HG02973 (cell line): ENCODE measurements around the gene DYNC1I1.

ENCODE experiments used
- ATAC-seq: cut with Tn5 transposase; IDR thresholded peaks from one replicate; pipeline ENCODE4 v1.9.1; 2021; ENCODE audit warnings: moderate library complexity; ENCODE audit not compliant: unreplicated experiment

The DYNC1I1 gene

DNA sequence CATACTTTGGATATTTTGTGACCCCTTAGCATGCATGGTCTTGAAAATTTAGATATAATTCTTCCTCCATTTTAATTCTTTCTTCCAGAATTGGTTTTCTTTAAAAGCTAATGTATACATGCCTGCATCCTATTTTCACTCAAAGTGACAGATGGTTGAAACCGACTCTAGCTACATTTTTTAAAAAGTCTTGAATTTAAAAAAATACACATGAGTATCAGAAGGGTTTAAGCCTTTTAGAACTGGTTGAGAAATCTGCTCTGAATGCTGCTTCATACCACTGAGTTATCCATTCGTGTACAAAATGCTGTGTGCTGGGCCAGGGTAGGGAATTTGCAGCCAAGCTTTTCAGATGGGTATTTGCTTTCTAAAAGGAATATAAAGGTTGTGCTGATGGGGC is 16.5 kb downstream of the DYNC1I1 start:
- no peak for ATAC-seq

DNA sequence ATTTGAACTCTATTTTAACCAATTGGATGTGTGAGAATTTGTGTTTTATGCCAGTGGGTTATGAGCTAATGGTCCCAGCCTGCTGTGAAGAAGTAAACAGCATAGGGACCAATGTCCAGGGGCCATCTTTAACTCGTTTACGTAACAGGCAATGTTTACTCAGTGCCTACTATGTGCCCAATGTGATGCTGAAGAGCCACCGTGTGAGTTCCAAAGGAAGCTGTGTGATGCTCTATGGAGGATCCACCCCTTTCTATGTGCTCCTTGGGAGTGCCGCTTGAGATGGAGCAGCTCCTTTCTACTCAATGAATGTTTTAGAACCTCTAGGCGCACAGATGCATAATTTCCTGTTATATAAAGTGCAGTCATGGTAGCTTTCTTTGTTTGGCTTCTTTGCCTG is 21.3 kb downstream of the DYNC1I1 start:
- ATAC-seq: no peak

DNA sequence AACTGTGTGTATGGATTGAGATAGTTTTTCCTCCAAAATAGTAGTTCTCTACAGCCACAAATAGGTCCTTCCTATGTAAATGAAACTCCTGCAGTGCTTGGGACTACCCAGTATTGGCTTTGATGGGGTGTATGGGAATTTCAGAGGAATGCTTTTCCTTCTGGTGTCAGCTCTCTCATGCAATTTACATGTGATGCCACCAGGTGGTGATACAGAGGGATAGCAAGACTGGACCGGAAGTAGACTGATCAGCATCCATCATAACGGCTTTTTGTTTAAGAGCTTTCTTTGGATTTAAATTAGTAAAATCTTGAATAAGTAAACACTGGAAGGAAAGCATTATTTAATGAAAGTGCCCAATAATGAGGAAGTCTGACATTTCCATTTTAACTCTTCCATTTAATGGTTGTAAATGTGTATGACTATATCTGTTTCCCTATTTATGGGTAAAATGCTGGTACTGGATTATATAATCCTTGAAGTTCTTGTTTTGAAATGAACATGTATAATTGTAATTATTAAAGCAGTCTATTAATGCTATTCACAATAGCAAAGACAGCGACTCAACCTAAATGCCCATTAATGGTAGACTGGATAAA is 22.7 kb downstream of the DYNC1I1 start:
- ATAC-seq: no peak

DNA sequence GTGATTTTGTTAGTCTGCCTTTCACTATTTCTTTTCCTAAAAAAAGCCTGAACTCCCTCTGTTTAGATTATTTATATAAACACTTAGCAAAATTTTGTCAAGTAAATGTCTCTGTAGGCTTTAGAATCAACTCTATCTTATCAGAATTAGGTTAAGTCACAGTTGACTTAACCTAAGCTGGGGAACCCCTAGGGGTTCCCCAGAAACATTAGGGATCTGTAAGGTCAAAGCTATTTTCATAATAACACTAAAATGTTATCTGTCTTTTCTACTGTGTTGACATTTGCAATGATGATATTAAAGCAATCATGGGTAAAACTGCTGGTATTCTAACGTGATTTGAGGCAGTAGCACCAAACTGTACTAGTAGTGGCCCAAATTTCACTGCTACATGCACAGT is 24.3 kb downstream of the DYNC1I1 start:
- no peak for ATAC-seq

DNA sequence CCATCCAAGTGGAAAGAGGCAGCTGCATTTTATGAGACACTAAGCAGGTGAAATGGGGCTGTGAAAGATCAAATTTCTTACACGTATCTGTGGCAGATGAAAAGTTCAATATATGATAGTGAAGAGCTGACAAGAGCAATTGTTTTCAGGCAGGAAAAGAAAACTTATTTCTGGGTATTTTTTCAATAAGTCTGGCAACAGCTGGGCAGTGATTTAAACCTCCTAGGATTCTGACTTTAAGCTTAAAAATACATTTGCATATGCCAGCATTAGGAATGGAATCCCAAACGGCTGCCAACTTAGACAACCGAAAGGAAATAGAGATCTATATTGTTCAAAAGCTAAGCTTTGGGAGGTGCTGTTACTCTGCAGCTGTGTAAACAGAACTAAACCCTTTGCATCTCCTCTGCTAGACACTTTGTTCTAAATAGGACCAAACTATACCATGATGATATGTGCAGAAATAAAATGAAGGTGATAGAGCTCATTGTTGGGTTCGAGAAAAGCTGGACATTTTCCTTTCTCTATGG is 26.1 kb downstream of the DYNC1I1 start:
- ATAC-seq: no peak

DNA sequence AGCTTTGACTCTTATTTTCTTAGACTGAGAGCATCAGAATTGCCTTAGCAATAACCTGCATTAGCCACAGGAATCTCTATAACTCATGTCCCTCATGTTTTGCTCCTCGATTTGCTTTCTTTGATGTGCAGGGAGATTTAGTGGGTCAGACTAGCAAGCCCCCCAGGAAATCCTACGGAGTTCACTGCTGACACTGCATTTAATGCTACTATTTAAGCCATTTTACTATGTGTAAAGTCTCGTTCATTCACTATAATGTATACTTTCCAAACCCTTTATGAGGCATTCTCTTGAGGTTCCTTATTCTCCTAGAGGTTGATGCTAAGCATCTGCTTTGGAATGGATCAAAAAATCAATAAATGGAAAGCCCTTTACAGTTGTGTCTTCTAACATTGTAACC is 28.4 kb downstream of the DYNC1I1 start:
- ATAC-seq: no peak

DNA sequence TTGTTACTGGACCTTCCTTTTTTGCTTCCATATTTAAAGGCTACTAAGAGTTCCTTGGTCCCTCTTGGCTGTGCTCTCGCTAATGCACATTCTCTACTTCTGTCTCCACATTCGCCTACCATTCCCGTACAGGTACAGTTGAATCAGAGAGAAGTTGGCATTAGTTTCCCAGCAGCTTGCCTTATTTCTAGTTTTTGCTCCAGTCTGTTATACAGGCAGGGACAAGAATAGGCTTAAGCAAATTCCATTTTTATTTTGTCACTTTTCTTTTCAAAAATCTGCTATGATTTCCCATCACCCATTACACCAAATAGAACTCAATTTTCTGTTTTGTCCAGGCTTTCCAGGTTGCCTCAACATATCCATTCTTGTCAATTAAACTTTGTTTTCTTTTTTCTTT is 29.9 kb downstream of the DYNC1I1 start:
- ATAC-seq: no peak

DNA sequence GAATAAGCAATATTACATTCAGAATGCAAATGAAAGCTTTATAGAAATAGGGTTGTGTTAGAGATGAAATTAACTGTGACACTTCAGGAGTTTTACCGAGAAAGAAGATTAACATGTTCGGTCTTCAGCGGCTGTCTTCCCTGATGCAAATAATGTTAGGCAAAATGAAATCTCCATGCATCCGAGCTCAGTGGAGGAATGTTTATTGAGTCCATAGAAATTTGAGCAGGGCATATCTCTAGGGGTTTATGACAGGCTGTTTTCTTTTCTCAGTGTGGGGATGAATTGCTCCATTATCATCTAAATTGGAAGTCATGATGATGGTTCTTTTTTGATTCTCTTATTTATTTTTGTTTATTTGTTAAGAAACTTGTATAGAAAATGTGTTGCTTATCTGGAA is 31.7 kb downstream of the DYNC1I1 start:
- no peak for ATAC-seq

DNA sequence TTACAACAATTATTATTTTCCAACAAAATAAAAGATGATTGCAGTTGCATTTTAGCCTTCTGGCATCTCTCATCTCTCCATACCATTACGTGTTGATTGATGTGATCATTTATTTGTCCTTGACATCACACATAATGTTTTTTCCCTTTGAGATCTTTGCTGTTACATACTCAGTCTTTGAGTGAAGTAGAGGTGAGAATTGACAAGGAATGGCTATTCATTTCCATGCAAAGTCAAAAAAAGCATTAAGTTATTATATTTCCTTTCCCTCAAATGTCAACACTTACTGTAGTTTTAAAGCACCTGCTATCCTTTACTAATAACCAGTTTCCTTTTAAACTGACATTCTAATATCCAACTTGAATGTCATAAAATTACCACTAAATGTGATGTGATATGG is 33.6 kb downstream of the DYNC1I1 start:
- no peak for ATAC-seq

DNA sequence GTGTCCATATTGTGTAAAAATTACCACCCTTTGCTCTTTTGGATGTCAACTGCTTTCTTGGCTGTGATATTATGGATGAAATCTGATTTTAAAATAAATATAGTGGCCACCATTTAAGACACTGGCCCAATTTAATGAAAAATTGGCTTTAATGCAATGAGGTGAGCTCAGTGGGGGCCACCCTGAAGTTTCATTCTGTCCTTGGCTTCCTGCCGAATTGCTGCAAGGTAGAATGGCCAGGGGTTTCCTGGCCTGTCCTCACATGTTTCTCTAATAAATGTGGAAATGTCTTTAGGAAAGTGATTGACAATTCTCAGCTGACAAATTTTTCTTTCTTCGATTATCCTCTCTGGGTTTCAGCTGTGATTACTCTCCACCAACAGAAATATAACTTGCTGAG is 36.0 kb downstream of the DYNC1I1 start:
- no peak for ATAC-seq

DNA sequence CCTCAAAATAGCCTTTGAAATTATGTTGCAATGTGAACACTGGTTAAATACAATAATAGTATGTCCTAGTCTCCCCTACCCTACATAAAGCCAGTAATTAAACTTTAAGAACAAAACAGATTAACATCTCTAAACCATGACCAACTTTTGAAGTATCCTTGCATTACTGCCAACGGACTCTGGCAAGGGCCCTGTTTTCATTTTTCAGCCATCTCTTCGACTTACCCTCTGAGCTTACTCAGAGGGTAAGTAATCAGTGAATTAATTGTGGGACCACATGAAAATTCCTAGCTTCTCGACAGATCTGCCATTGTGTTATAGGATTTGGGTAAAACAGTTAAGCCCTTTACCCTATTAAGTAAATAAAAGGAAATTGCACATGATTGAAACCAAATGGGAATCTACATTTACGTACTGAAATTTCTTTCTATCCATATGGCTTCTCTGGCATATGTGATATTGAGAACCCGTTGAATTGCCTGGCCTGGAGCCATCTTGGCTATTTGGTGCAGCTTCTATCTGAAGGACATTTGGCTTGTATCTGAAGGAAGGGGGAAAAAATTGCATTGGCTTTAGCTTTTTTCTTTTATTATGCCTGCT is 39.6 kb downstream of the DYNC1I1 start:
- no peak for ATAC-seq

DNA sequence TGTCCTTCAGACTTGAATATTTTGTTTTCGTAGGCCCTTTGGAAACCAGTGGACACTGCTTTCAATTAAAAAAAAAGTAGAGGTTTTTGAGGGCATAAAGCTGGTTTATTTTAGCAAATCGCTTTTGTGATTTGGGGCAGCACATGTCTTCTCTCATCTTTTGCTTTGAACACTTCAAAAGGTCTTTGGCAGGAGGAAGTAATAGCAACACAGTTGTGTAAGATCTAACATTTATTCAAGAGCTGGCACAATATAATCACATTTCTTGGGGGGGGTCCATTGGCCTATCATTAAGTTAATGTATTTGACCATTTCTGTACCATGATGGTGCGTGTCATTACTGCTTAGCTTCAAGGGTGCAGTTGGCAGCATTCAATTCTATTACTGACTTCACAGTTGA is 42.4 kb downstream of the DYNC1I1 start:
- ATAC-seq: no peak

DNA sequence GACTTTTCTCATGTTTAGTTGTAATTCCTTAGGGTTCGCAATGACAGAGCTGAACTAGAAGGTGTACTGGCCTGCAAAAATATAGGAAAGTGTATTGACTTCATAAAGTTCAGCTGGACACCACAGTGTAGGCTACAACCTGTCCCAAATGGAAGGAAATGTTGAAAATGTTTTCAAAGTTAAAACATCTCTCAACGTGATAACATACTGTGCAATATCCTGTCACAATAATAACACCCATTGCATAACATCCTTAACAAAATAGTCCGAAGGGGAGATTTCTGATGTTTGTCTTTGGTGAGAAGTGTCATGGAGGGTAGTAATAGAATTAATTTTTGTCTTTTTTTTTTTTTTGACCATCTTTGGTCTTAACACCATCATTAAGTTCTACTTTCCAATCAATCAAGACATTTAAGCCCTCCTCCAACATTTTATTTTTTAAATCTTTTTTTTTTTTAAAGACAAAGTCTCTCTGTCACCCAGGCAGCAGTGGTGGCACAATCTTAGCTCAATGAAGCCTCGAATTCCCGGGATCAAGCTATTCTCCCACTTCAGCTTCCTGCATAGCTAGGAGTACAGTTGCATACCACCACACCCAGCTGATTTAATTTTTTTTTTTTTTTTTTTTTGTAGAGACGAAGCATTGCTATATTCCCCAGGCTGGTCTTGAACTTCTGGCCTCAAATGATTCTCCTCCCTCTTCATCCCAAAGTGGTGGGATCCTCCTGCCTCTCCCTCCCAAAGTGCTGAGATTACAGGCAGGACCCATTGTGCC is 45.7 kb downstream of the DYNC1I1 start:
- ATAC-seq: no peak

DNA sequence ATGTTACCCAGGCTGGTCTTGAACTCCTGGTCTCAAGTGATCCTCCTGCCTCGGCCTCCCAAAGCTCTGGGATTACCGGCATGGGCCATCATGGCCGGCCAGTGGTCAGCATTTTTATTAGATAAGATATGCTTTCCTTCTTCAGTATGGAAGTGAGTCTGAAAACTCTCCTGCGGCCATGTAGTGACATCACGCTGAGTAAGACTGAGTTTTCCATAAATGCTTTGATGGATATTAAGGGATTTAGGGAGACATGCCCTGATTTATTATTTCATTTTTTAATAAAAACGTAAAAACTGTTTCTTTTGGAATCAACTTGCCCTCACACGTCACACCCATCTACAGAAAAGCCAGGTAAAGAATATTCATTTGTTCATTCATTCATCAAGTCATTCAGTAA is 48.4 kb downstream of the DYNC1I1 start:
- ATAC-seq: no peak

DNA sequence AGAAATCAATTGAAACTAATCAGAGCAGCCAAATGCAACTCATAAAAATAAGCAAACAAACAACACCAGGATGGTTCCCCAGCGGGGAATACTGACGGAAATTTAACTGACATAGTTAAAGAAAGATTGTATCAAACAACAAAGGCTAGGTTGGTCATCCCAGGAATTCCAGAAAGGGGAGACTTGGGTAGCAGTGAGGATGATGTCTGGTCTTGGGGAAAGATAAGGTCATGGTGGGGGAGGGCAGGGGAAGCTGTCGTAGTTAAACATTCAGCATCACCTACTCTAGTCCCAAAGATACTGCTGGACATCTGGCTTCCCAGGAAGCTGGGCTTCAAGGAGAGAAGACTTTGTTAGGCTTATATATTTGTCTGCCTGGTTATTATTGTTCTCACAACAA is 50.4 kb downstream of the DYNC1I1 start:
- no peak for ATAC-seq

DNA sequence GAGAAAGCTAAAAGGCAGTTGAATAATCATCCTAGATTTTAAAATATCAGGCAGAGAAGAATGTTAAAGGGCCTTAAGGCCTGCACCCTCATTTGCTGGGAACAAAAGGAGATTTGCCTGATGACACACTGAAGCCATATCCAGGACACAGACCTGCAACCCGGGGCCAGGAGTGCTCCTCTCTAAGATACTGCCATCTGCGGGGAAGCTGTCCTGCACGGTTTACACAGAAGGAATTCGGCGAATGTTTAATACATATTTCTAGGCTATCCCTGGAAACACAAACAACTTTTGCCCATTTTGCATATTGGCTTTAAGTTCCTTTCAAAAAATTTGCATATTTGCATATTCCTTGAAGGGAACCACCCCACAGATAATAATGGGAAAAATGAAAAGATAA is 52.3 kb downstream of the DYNC1I1 start:
- no peak for ATAC-seq

DNA sequence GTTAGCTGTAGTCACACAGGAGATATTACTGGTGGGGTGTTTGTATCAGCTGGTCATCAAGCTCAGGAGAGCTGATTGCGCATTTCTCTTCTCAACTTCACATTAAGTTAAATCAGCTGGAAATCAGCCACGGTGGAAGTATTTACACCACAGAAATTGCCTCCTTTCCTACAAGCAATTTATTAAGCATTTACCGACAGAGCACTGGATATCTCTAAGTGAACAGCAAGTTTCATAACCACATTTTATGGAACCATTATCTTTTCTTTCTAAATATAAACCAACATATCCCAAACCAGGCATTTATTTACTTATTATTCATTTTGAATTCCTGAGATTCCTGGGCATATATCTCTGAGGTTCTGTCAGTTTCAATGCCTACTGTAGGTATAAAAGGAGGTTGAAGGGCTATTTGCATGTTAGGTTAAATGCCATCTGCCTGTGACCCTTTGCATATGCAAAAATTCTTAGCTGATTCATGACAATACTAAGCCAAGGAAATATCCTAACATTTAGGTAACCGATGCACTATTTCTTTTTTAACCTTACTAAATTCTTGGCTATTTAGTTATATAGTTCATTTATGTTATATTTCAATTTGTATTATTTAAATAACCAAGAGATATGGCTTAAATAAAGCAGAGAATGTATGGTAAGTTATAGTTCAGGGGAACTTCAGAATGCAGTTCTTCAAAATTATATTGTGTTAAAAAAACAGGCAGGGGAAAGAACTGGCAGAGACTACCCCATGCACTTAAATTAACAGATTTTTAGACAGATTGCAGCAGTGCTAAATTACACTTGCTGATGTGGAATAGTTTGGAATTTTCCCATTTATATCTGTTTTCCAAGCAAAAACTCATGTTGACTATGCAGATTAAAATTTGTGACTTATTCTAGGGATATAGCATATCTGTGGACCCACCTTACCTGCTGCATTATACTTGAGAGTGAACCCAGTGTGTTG is 56.8 kb downstream of the DYNC1I1 start:
- no peak for ATAC-seq

DNA sequence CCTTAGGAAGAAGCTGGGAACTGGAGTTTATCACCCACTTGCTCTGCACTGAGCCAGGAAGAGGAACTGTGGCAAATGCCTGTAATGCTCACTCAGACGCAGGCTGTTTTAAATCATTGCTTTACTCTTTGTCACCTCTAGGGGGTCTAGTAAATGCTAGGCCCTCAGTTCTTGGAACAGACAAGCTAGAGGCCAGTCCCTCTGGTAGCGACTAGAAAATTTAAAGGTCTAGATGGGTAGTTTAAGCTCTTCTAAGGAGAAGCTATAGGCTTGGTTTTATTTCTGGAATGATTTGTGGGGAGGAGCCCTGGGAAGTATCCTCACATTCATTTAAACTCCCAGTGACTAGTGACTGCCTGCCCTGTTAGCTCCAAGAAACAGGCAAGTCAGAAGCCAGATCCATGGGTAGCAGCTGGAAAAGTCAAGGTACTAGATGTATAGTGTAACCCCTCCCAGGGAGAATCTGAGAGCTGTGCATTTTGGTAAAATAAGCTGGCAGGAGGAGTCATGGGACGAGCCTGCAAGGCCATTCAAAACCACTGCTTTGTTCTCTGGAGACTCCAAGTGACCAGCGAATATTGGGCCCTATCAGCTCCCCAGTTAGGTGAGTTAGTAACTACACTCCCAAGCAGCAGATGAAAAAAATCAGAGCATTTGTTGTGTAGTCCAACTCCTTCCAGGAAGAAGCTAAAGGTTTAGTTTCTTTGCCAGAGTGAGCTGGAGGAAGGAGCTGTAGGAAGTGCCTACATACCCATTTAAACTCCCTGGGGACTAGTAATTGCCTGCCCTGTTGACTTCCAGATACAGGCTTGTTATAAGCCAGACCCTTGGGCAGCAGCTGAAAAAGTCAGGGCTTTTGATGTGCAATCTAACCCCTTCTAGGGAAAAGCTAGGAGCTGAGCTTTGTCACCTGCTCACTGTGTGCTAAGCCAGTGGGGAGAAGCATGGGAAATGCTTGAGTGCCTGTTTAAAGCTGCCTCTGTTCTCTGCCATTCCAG is 68.9 kb downstream of the DYNC1I1 start:
- ATAC-seq: peak; percentile 93

DNA sequence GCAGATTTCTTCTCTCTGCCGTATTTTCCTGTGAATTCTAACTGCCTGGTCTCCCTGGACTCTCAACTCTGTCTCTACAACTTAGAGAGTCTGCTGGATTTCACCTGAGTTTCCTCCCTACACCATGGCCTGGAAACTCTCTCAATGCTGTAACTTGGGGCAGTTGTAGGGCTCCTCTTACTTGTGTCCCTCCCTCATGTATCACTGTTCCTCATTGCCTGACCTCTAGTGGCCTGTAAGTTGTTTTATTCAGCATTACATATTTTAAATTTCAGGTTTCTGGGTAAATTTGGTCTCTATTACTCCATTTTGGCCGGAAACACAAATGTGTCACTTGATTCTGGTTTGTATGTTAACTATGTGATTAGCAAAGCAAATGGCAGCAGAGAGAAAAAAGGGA is 70.9 kb downstream of the DYNC1I1 start:
- ATAC-seq: no peak

DNA sequence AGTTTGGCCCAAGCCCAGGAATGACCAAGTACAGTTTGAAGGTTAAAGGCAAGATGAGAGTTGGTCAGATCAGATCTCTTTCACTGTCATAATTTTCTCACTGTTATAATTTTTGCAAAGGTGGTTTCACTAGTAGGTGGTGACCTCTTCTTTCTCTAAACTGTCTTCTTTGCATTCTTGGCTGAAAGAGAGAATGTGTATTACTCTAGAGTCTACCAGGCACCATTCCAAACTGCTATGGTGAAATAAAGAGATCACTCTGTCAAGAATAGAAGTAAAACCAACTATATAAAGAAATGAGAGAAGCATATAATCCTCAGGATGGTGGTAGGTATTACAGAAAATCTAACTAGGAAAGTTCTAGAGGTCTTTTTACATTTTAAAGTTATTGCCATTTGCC is 72.7 kb downstream of the DYNC1I1 start:
- no peak for ATAC-seq
